ENCODE results near the gene GAMT. TPM values are rescaled to one million over a fixed set of nuclear protein-coding genes. Genes with fewer than 3 reads are reported as not detected.

Gene GAMT
- total RNA-seq, 2 experiments from 2014 or later = 27.8 to 29.5 TPM

DNA sequence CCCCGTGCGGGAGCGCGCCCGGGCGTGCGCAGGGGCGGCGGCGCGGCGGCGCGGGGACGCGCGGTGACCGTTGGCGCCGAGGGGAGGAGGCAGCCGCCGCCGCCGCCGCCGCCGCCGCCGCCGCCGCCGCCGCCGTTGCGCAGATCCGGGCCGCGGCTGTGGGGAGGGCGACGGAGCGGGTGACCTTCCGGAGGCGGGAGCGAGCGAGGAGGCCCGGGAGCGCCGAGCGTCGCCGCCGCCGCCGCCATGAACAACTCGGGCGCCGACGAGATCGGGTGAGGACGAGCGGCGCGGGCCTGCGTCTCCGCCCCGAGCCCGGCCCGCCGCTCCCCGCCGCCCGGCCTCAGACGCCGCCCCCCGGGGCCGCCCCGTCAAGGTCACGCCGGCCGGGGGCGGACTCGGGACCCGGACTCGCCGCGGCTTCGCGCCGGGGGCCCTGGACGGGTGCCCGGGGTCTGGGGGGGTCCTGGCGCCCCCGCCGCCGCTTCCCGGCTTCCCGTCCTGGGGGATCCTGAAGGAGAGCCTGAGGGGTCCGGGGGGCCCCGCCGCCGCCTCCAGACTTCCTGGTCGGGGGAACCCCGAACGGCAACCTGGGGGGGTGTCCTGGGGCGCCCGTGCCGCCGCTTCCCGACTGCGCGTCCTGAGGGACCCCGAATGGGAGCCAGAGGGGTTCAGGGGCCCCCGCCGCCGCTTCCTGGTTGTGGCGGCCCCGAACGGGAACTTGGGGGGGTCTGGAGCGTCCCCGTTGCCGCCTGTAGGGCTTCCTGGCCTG, 6.4 kb upstream of the GAMT start, which contains the start of gene DAZAP1:
Gene DAZAP1, plus strand, starts transcription at position 59 of the 772 bp plus-strand sequence. Its CDS starts 188 bp downstream, at position 247.
- CTCF ChIA-PET = interaction anchor here (1.0 kb wide), 1 partner anchor 138 kb away, joined by 4 read pairs; no protein-coding TSS in a partner anchor
- TF ChIP-seq, protein P1, sequence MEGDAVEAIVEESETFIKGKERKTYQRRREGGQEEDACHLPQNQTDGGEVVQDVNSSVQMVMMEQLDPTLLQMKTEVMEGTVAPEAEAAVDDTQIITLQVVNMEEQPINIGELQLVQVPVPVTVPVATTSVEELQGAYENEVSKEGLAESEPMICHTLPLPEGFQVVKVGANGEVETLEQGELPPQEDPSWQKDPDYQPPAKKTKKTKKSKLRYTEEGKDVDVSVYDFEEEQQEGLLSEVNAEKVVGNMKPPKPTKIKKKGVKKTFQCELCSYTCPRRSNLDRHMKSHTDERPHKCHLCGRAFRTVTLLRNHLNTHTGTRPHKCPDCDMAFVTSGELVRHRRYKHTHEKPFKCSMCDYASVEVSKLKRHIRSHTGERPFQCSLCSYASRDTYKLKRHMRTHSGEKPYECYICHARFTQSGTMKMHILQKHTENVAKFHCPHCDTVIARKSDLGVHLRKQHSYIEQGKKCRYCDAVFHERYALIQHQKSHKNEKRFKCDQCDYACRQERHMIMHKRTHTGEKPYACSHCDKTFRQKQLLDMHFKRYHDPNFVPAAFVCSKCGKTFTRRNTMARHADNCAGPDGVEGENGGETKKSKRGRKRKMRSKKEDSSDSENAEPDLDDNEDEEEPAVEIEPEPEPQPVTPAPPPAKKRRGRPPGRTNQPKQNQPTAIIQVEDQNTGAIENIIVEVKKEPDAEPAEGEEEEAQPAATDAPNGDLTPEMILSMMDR (IDR thresholded peaks at IDR 0.05) = no peak
- H3K4me1 Mint-ChIP-seq (ENCODE audit: low read depth) = peaks cover 43% of the 10 kb centered on the region

DNA sequence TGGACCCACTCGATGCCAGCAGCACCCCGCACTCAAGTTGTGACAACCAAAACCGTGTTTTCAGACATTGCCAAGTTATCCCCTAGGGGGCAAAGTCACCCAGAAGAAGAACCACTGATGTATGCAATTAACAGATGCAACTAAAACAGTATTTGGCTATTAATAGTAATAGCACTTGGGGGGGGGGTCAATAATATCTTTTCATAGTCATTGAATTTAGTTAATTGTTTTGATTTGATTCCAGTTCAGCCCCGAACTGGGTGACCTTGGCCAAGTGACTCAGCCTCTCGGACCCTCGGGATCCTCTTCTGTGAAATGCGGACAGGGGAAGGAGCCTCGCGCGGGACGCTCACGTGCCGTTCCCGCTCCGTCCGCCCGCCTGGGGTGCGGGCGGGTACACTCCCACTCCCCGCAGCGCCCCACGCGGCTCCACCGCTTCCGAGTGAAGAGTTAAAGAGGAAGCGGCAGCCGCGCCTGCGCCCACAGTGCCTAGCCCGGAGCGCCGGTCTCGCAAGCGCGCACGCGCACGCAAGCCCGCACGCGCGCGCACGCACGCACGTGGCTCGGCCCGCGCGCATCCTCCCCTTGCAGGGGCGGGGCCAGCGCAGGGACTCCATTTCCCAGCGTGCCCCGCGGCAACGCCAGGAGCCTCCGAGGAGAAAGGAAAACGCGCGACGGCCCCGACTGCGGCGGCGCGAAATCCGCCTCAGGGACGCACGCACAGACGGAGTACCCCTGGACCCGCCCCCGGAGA, 5.6 kb upstream of the GAMT start:
- no peaks in the 10 kb centered on the region for H3K9me3 Mint-ChIP-seq
- H3K36me3 Mint-ChIP-seq (ENCODE audit: low read depth) = peaks cover 23% of the 10 kb centered on the region
- TF ChIP-seq, protein P1 (IDR thresholded peaks at IDR 0.05) = peak; percentile 92
- ChIA-PET POLR2A (no interaction called here), CTCF (no interaction called here)
- intact Hi-C loops (cut with micrococcal nuclease) = no loop called here
- peaks cover 42% of the 10 kb centered on the region for H3K4me1 Mint-ChIP-seq (ENCODE audit: low read depth)
- DNase-seq (peak; percentile 99), ATAC-seq (peak; percentile 88)
- H3K4me3 Mint-ChIP-seq = peak overlapping the region; percentile 71
- H3K27me3 Mint-ChIP-seq = peaks cover 5% of the 10 kb centered on the region
- H3K27ac Mint-ChIP-seq = peak overlapping the region; percentile 76

More for the DNA sequence above, 6.4 kb upstream of the GAMT start, which contains the start of gene DAZAP1:
- peak within 1 kb of the TSS; percentile 95 for H3K4me3 Mint-ChIP-seq
- H3K27me3 Mint-ChIP-seq = peaks cover 2% of the 10 kb centered on the region
- ATAC-seq (peak; percentile 10), DNase-seq (no peak)
- POLR2A ChIA-PET = no interaction called here
- intact Hi-C loops (cut with micrococcal nuclease) = no loop called here
- H3K36me3 Mint-ChIP-seq (ENCODE audit: low read depth) = peaks cover 25% of the 10 kb centered on the region
- H3K27ac Mint-ChIP-seq = peak within 1 kb of the TSS; percentile 94
- H3K9me3 Mint-ChIP-seq = no peaks in the 10 kb centered on the region

DNA sequence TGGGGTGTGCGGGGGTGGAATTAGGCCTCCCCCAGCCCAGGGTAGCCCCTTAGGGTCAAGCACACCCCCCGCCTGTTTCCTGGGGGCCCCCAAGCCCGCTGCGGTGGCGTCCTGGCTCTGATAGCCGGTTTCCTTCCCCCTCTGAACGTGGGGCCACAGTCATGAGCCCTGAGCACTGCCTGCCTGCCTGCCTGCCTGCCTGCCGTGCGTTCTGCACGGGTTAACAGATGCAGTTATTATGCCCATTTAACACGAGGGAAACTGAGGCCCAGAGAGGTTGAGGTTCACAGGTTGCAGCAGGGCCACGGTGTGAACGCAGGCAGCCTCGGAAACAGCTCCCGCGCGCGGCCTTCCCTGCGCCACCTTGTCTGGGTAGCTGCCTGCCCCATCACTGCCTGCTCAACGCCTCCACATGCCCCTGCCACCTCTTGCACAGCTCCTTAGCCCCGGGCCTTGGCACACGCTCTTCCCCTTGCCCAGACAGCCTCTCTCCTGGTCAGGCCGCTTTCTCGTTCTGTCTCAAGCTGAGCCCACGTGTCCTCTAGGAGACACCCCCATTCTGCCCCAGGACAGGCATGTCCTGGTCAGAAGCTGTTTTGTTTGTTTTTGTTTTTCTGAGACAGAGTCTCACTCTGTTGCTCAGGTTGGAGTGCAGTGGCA, 1.2 kb upstream of the GAMT start:
- intact Hi-C loops (cut with micrococcal nuclease) = no loop called here
- ATAC-seq (no peak), DNase-seq (no peak)
- Mint-ChIP-seq H3K27me3 (peaks cover 5% of the 10 kb centered on the region), H3K4me1 (ENCODE audit: low read depth) (peaks cover 18% of the 10 kb centered on the region), H3K4me3 (peak overlapping the region; percentile 70), H3K27ac (peak overlapping the region; percentile 67), H3K36me3 (ENCODE audit: low read depth) (no peaks in the 10 kb centered on the region), H3K9me3 (no peaks in the 10 kb centered on the region)
- POLR2A ChIA-PET = interaction anchor here (1.3 to 1.5 kb wide), 3 partner anchors 14 to 41 kb away, joined by 3 to 5 read pairs (median 3); no protein-coding TSS in a partner anchor
- CTCF ChIA-PET = interaction anchor here (1.1 to 1.8 kb wide), 2 partner anchors 136 to 158 kb away, joined by 3 to 5 read pairs; no protein-coding TSS in a partner anchor
- TF ChIP-seq, protein P1 (IDR thresholded peaks at IDR 0.05) = no peak

DNA sequence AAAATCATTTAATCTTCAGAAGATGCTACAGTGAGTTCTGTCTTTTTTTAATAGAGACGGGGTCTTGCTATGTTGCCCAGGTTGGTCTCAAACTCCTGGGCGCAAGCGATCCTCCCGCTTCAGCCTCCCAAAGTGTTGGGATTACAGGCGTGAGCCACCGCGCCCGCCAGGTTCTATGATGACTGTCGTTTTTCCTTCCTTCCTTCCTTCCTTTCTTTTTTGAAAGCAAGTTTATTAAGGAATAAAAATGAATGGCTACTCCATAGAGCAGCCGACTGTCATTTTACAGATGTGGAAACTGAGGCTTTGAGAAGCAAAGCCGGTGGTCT, 511 bp upstream of the GAMT start:
- POLR2A ChIA-PET = interaction anchor here (1.3 kb wide), 1 partner anchor 14 kb away, joined by 3 read pairs; no protein-coding TSS in a partner anchor
- Mint-ChIP-seq H3K36me3 (ENCODE audit: low read depth) (no peaks in the 10 kb centered on the region), H3K27ac (no peak overlapping the region), H3K4me3 (peak overlapping the region; percentile 60), H3K27me3 (peaks cover 5% of the 10 kb centered on the region), H3K9me3 (no peaks in the 10 kb centered on the region), H3K4me1 (ENCODE audit: low read depth) (peaks cover 18% of the 10 kb centered on the region)
- no peak for DNase-seq
- CTCF ChIA-PET = no interaction called here
- TF ChIP-seq, protein P1 (IDR thresholded peaks at IDR 0.05) = no peak
- intact Hi-C loops (cut with micrococcal nuclease) = loop anchor here (2.0 kb wide), 1 partner anchor 17 kb away; no protein-coding TSS in a partner anchor
- ATAC-seq = no peak

All from activated CD8-positive, alpha-beta T cell treated with anti-CD3 and anti-CD28 coated beads for 36 hours (primary cell).